Measurements from ENCODE around the gene LCP1.

Gene LCP1

DNA sequence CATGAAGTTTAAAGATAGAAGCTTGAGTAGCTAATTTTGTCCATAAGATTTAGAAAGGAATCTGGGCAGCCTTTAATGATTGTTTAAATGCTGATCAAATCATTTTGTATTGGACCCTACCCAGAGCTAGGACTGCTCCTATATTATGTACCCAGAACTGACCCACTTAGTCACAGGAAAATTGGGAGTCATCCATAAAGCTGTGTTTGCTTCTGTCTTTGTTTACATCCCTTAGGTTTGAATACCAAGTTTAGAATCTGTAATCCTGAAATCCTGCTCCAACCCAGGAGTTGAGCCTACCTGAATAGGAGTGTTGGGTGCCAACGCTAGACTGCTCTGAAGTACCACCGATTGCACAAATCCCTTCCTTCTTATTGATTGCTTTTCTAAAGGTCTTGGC is 23.8 kb downstream of the LCP1 start:
- no peaks in the 10 kb centered on the region for H3K27me3 ChIP-seq (replicated peaks; ENCODE audit: control insufficient read depth, insufficient read depth, low read length)
- H3K36me3 ChIP-seq (ENCODE audit: control insufficient read depth, insufficient read depth, low read length): peaks cover 28% of the 10 kb centered on the region
- no peak overlapping the region for H3K4me3 ChIP-seq (replicated peaks; ENCODE audit: low read depth, low read length)
- no peak for TF ChIP-seq CTCF (IDR thresholded peaks at IDR 0.05; ENCODE audit: insufficient read depth, low read length, poor library complexity, severe bottlenecking)
- DNase-seq (ENCODE audit: extremely low read depth, insufficient read length): no peak

- no peak for TF ChIP-seq CTCF (IDR thresholded peaks at IDR 0.05; ENCODE audit: insufficient read depth, low read length, poor library complexity, severe bottlenecking)
- Histone ChIP-seq H3K27me3 (replicated peaks; ENCODE audit: control insufficient read depth, insufficient read depth, low read length) (no peaks in the 10 kb centered on the region), H3K4me3 (replicated peaks; ENCODE audit: low read depth, low read length) (no peak overlapping the region), H3K36me3 (ENCODE audit: control insufficient read depth, insufficient read depth, low read length) (peaks cover 45% of the 10 kb centered on the region)
- DNase-seq (ENCODE audit: extremely low read depth, insufficient read length): no peak
Observed at GRCh38 chr13:46154136-46154801, 27.7 kb downstream of the LCP1 start.

DNA sequence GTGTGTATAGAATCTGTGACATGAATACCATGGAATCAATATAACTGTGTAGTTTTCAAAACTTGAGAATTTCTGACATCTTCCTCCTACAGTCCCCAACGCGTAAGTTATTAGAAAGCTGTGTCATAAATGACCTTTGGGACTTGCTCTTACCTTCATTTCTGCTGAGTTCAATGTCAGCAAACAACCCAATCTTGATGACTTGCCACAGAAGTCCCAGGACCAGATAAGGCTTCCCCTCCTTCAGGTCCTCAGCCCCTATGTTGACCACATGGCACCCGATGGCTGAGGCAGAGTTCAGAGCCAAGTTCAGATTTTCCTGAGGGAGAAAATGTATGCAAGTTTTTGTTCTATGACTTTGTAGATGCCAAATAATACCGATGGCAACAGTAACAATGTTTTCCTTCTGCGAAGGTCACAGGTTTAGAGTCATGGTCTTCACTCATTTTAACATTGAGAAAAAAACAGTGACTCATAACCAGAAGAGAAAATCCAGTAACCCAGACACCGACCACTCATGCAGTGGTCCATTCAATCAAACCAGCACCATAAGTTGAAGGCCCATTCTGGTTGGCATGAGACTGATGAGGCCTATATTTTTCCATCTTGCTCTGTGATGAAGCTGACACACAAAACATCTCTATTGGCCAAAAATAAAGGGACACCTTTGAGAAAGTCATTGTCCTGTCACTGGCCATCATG is 29.2 kb downstream of the LCP1 start:
- TF ChIP-seq CTCF (IDR thresholded peaks at IDR 0.05; ENCODE audit: insufficient read depth, low read length, poor library complexity, severe bottlenecking): no peak
- H3K27me3 ChIP-seq (replicated peaks; ENCODE audit: control insufficient read depth, insufficient read depth, low read length): no peaks in the 10 kb centered on the region
- DNase-seq (ENCODE audit: extremely low read depth, insufficient read length): no peak
- no peak overlapping the region for H3K4me3 ChIP-seq (replicated peaks; ENCODE audit: low read depth, low read length)
- H3K36me3 ChIP-seq (ENCODE audit: control insufficient read depth, insufficient read depth, low read length): peaks cover 39% of the 10 kb centered on the region

DNA sequence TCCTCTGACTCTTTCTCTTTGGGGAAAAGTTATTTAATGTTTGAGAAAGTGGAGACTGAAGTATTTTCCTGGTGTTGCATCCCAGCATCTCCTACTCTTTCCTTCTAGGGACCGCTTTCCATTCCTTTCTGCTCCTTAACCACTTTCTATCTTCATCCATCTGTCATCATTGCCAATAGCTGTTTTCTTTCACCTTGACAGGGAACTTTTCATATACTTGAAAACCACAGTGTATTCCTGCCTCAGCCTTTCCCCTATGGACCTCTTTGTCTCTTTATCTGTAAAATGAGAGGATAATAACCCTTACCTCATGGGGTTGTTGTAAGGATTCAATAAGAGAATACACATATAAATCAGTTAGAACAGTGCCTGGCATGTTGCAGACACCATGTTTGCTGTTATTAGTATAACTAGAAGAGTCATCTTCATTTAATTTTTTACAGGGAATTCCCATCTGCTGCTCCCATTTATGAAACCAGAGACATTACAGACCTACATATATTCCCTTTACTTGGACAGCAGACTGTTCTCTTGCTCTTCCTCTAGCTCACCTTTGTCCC is 31.8 kb downstream of the LCP1 start:
- Histone ChIP-seq H3K27me3 (replicated peaks; ENCODE audit: control insufficient read depth, insufficient read depth, low read length) (no peaks in the 10 kb centered on the region), H3K4me3 (replicated peaks; ENCODE audit: low read depth, low read length) (no peak overlapping the region), H3K36me3 (ENCODE audit: control insufficient read depth, insufficient read depth, low read length) (peaks cover 43% of the 10 kb centered on the region)
- DNase-seq (ENCODE audit: extremely low read depth, insufficient read length): no peak
- no peak for TF ChIP-seq CTCF (IDR thresholded peaks at IDR 0.05; ENCODE audit: insufficient read depth, low read length, poor library complexity, severe bottlenecking)

- Histone ChIP-seq H3K36me3 (ENCODE audit: control insufficient read depth, insufficient read depth, low read length) (peaks cover 46% of the 10 kb centered on the region), H3K4me3 (replicated peaks; ENCODE audit: low read depth, low read length) (no peak overlapping the region), H3K27me3 (replicated peaks; ENCODE audit: control insufficient read depth, insufficient read depth, low read length) (no peaks in the 10 kb centered on the region)
- no peak for DNase-seq (ENCODE audit: extremely low read depth, insufficient read length)
- TF ChIP-seq CTCF (IDR thresholded peaks at IDR 0.05; ENCODE audit: insufficient read depth, low read length, poor library complexity, severe bottlenecking): no peak
Observed at GRCh38 chr13:46149272-46150133, 32.5 kb downstream of the LCP1 start.

All from GM06990 (cell line).